ENCODE measurements around the gene HSPA14. TPM values are rescaled to one million over a fixed set of nuclear protein-coding genes. Genes with fewer than 3 reads are reported as not detected.
"Not testable (repeated sequence)": the region's sequence is repeated elsewhere in the genome, so short reads cannot be mapped to it uniquely, and the experiment has no call there.

HSPA14 gene
- total and polyA plus RNA-seq, 8 donors: 1.2 to 25.9 (median 16.3) TPM; not detected in 1

DNA sequence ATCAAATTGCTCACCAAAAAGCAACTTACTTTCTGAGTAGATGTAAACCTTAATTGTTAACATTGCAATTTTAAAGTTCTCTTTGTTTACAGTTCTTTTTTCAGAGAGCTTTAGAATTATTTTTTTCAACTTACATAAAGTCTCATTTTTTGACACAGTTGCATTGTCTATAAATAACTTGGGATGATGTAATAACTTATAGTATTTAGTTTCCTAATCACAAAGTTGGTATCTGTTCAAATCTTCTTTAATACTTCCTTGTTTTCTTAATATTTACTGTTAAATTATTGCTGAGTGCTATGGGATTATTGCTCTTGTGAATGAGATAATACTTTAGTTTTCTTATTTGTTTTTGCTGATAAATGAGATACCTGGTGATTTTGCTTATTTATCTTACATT, 21.7 kb downstream of the HSPA14 start:
- intact Hi-C loops (cut with DNase I; ENCODE audit: low total_unique reads): no loop called here
- Histone ChIP-seq H3K27ac (peak overlapping the region in 1 of 5 donors; percentile 24), H3K36me3 (peaks cover 2 to 73% (median 50%) of the 10 kb centered on the region in 4 donors), H3K27me3 (no peaks in the 10 kb centered on the region), H3K9me3 (no peaks in the 10 kb centered on the region), H3K4me3 (no peak overlapping the region), H3K4me1 (peaks cover 0 to 15% (median 2%) of the 10 kb centered on the region in 4 donors)
- DNase-seq: no peak
- no peak for TF ChIP-seq EP300 (IDR thresholded peaks at IDR 0.05)
- no peak for TF ChIP-seq POLR2A (IDR thresholded peaks at IDR 0.05)

DNA sequence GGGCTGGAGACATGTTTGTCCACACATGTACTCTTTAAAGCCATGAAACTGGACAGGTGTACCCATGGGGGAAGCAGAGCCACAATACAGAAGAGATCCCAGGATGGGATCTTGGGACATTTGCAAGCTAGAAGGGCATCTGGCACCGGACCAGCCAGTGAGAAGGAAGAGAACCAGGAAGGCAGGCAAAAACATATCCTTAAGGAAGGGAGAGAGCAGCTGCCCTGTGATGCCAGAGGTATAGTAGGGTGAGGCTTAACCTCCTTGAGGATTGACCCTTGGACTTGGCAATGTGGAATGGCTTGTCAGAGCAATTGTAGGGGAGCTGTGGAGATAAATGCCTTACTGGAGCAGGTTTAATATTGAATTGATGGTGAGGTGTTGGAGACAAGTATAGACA, 22.7 kb downstream of the HSPA14 start:
- intact Hi-C loops (cut with DNase I; ENCODE audit: low total_unique reads): no loop called here
- H3K4me3 ChIP-seq: no peak overlapping the region
- H3K27me3 ChIP-seq: no peaks in the 10 kb centered on the region
- peaks cover 0 to 15% (median 2%) of the 10 kb centered on the region in 4 donors for H3K4me1 ChIP-seq
- H3K27ac ChIP-seq: peak overlapping the region in 2 of 5 donors; percentile 27 to 28
- peaks cover 2 to 65% (median 45%) of the 10 kb centered on the region in 4 donors for H3K36me3 ChIP-seq
- no peak for TF ChIP-seq POLR2A (IDR thresholded peaks at IDR 0.05)
- TF ChIP-seq POLR2AphosphoS5 (IDR thresholded peaks at IDR 0.05): peak in 1 of 3 donors; percentile 29
- TF ChIP-seq, protein P1, sequence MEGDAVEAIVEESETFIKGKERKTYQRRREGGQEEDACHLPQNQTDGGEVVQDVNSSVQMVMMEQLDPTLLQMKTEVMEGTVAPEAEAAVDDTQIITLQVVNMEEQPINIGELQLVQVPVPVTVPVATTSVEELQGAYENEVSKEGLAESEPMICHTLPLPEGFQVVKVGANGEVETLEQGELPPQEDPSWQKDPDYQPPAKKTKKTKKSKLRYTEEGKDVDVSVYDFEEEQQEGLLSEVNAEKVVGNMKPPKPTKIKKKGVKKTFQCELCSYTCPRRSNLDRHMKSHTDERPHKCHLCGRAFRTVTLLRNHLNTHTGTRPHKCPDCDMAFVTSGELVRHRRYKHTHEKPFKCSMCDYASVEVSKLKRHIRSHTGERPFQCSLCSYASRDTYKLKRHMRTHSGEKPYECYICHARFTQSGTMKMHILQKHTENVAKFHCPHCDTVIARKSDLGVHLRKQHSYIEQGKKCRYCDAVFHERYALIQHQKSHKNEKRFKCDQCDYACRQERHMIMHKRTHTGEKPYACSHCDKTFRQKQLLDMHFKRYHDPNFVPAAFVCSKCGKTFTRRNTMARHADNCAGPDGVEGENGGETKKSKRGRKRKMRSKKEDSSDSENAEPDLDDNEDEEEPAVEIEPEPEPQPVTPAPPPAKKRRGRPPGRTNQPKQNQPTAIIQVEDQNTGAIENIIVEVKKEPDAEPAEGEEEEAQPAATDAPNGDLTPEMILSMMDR (IDR thresholded peaks at IDR 0.05): no peak
- TF ChIP-seq EP300 (IDR thresholded peaks at IDR 0.05): no peak
- WGBS, 5 donors: 75 to 78% (median 78%) methylated on average over 1 of the region's 1 CpG
- no peaks in the 10 kb centered on the region for H3K9me3 ChIP-seq
- DNase-seq: peak; percentile 56 to 58

DNA sequence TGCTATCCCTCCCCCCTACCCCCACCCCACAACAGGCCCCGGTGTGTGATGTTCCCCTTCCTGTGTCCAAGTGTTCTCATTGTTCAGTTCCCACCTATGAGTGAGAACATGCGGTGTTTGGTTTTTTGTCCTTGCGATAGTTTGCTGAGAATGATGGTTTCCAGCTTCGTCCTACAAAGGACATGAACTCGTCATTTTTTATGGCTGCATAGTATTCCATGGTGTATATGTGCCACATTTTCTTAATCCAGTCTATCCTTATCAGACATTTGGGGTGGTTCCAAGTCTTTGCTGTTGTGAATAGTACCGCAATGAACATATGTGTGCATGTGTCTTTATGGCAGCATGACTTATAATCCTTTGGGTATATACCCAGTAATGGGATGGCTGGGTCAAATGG, 26.4 kb downstream of the HSPA14 start:
- intact Hi-C loops (cut with DNase I; ENCODE audit: low total_unique reads); H3K27ac ChIP-seq; H3K9me3 ChIP-seq; H3K4me3 ChIP-seq; H3K27me3 ChIP-seq; DNase-seq: not testable (repeated sequence)
- 96 to 98% (median 98%) methylated on average over 6 of the region's 6 CpGs for WGBS, 5 donors
- Histone ChIP-seq H3K36me3 (peaks cover 6 to 71% (median 54%) of the 10 kb centered on the region in 4 donors), H3K4me1 (peaks cover 0 to 13% (median 2%) of the 10 kb centered on the region in 4 donors)

DNA sequence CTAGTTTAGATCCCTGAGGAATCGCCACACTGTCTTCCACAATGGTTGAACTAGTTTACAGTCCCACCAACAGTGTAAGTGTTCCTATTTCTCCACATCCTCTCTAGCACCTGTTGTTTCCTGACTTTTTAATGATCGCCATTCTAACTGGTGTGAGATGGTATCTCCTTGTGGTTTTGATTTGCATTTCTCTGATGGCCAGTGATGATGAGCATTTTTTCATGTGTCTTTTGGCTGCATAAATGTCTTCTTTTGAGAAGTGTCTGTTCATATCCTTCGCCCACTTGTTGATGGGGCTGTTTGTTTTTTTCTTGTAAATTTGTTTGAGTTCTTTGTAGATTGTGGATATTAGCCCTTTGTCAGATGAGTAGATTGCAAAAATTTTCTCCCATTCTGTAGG, 26.8 kb downstream of the HSPA14 start:
- H3K9me3 ChIP-seq; H3K4me1 ChIP-seq; intact Hi-C loops (cut with DNase I; ENCODE audit: low total_unique reads); DNase-seq; H3K27me3 ChIP-seq; H3K27ac ChIP-seq; H3K4me3 ChIP-seq: not testable (repeated sequence)
- WGBS, 5 donors: 95 to 97% (median 96%) methylated on average over 3 of the region's 3 CpGs
- H3K36me3 ChIP-seq: peaks cover 8 to 75% (median 58%) of the 10 kb centered on the region in 4 donors

DNA sequence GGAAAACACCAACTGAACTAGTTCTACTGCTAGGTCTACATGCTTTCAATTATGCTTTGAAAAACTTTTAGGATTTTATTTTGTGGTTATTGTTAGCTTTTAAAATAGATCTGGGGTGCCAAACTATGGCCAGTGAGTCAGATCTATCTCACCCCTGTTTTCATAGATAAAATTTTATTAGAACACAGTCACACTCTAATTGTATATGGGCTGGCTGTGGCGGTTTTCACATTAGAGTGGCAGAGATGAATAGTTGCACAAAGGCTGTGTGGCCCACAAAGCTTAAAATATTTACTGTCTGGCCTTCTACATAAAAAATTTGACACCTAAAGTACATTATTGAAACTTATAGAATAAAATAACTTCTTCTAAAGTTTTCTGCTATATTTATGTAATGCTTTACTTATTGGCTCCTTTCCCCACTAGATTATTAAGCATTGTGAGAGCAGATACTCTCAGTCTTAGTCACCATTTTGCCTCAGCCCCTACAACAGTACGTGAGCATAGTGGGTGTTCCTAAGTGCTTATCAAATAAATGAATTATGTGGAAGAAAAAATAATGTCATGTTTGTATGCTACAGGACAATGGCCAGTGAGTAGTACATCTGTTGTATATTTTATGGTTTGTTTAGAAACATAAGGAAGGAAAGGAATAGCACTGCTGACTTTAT, 35.1 kb downstream of the HSPA14 start:
- H3K27me3 ChIP-seq: no peaks in the 10 kb centered on the region
- H3K4me1 ChIP-seq: peaks cover 0 to 16% (median 13%) of the 10 kb centered on the region in 4 donors
- no peaks in the 10 kb centered on the region for H3K9me3 ChIP-seq
- no peak for DNase-seq
- H3K4me3 ChIP-seq: no peak overlapping the region
- H3K36me3 ChIP-seq: peaks cover 6 to 39% (median 31%) of the 10 kb centered on the region in 4 donors
- intact Hi-C loops (cut with DNase I; ENCODE audit: low total_unique reads): no loop called here
- 51 to 69% (median 62%) methylated on average over 2 of the region's 2 CpGs for whole genome bisulfite sequencing, 5 donors
- TF ChIP-seq, protein P1 (IDR thresholded peaks at IDR 0.05): no peak
- TF ChIP-seq POLR2AphosphoS5 (IDR thresholded peaks at IDR 0.05) (no peak), EP300 (IDR thresholded peaks at IDR 0.05) (no peak), POLR2A (IDR thresholded peaks at IDR 0.05) (no peak)
- H3K27ac ChIP-seq: no peak overlapping the region

DNA sequence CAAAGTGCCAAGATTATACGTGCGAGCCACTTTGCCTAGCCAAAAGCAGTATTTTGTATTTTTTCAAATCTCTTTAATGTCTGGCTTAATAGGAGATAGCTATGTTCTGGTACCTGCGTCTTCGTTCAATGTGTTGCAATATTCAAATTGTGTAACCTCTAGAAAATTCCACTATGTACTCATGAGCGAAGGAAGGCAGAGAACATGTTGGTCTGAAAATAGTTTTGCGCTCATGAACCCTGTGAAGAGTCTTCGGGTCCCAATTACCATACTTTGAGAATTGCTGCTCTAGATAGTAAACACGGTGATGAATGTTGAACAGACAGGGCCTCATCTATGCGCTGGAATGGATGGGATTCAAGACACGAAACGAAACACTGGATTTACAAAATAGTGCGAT, 37.8 kb downstream of the HSPA14 start:
- no peak overlapping the region for H3K4me3 ChIP-seq
- peaks cover 4 to 31% (median 25%) of the 10 kb centered on the region in 4 donors for H3K4me1 ChIP-seq
- TF ChIP-seq POLR2A (IDR thresholded peaks at IDR 0.05) (no peak), POLR2AphosphoS5 (IDR thresholded peaks at IDR 0.05) (no peak), EP300 (IDR thresholded peaks at IDR 0.05) (no peak)
- TF ChIP-seq, protein P1 (IDR thresholded peaks at IDR 0.05): no peak
- no peak for DNase-seq
- 94 to 96% (median 96%) methylated on average over 12 of the region's 12 CpGs for WGBS, 5 donors
- H3K27me3 ChIP-seq: no peaks in the 10 kb centered on the region
- H3K27ac ChIP-seq: no peak overlapping the region
- peaks cover 0 to 12% (median 5%) of the 10 kb centered on the region in 4 donors for H3K36me3 ChIP-seq
- no peaks in the 10 kb centered on the region for H3K9me3 ChIP-seq
- intact Hi-C loops (cut with DNase I; ENCODE audit: low total_unique reads): no loop called here

All from stomach (tissue), 9 donors.